Measurements from ENCODE around the gene TIGIT.

The TIGIT gene

GRCh38 chr3:114314282-114314681 lies 20.5 kb downstream of the TIGIT start:
- no peak for DNase-seq

- no peak for DNase-seq
Observed at GRCh38 chr3:114318295-114318694, 24.5 kb downstream of the TIGIT start.

GRCh38 chr3:114319453-114319852 lies 25.6 kb downstream of the TIGIT start:
- DNase-seq: no peak

- DNase-seq: no peak
Observed at GRCh38 chr3:114320246-114320645, 26.4 kb downstream of the TIGIT start.

GRCh38 chr3:114323546-114324254 lies 29.9 kb downstream of the TIGIT start:
- no peak for DNase-seq

- DNase-seq: no peak
Observed at GRCh38 chr3:114327665-114328064, 33.8 kb downstream of the TIGIT start.

GRCh38 chr3:114328345-114328744 lies 34.5 kb downstream of the TIGIT start:
- no peak for DNase-seq

- no peak for DNase-seq
Observed at GRCh38 chr3:114329823-114330222, 36.0 kb downstream of the TIGIT start.

GRCh38 chr3:114331007-114331406 lies 37.2 kb downstream of the TIGIT start:
- no peak for DNase-seq

- no peak for DNase-seq
Observed at GRCh38 chr3:114331710-114332109, 37.9 kb downstream of the TIGIT start.

- DNase-seq: no peak
Observed at GRCh38 chr3:114332342-114333179, 38.7 kb downstream of the TIGIT start.

GRCh38 chr3:114333180-114333922 lies 39.5 kb downstream of the TIGIT start:
- DNase-seq: no peak

GRCh38 chr3:114333923-114334240 lies 40.1 kb downstream of the TIGIT start:
- DNase-seq: no peak

- no peak for DNase-seq
Observed at GRCh38 chr3:114336122-114336697, 42.4 kb downstream of the TIGIT start.

- no peak for DNase-seq
Observed at GRCh38 chr3:114336857-114337256, 43.0 kb downstream of the TIGIT start.

- DNase-seq: no peak
Observed at GRCh38 chr3:114338651-114339357, 45.0 kb downstream of the TIGIT start.

GRCh38 chr3:114344492-114344891 lies 50.7 kb downstream of the TIGIT start:
- no peak for DNase-seq

GRCh38 chr3:114350271-114350670 lies 56.4 kb downstream of the TIGIT start:
- DNase-seq: no peak

GRCh38 chr3:114350690-114351089 lies 56.9 kb downstream of the TIGIT start:
- DNase-seq: no peak

- DNase-seq: no peak
Observed at GRCh38 chr3:114351123-114351821, 57.4 kb downstream of the TIGIT start.

- DNase-seq: no peak
Observed at GRCh38 chr3:114351822-114352145, 58.0 kb downstream of the TIGIT start.

- no peak for DNase-seq
Observed at GRCh38 chr3:114355653-114356052, 61.8 kb downstream of the TIGIT start.

Measured in NCI-H2081 treated with DMSO at 0.1 percent for 48 hours (cell line).